Measurements from ENCODE around the gene CELSR3.

CELSR3 gene

GRCh38 chr3:48655606-48656005 is 7.1 kb downstream of the CELSR3 start:
- H3K36me3 Mint-ChIP-seq (ENCODE audit: low read depth), result peaks cover 6% of the 10 kb centered on the region
- H3K27me3 Mint-ChIP-seq (ENCODE audit: low read depth), result peaks cover 23% of the 10 kb centered on the region
- no peak overlapping the region for H3K27ac Mint-ChIP-seq
- H3K9me3 Mint-ChIP-seq, result peaks cover 3% of the 10 kb centered on the region
- TF ChIP-seq CTCF (IDR thresholded peaks at IDR 0.05; ENCODE audit: unreplicated experiment in 3 of 3), result no peak
- peak overlapping the region; percentile 43 to 78 (median 65) for H3K4me3 Mint-ChIP-seq
- no peaks in the 10 kb centered on the region for H3K4me1 Mint-ChIP-seq

DNA sequence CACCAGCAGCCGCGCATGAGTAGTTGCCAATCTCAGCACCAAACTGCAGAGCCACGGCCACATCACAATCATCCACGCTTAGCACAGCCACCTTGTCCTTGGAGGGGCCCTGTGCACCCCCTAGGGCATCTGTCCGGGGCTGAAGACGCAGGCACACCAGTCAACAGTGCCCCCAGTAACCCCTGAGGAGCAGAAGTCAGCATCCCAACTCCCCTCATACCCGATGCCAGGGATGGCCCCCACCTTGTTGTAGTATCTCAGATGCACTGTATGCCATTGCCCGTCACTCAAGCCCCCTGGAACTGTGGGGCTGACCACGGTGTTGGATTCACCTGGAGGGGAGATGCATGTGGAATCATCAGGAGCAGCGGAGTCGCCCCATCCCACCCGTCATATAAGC is 7.6 kb downstream of the CELSR3 start:
- no peak for TF ChIP-seq CTCF (IDR thresholded peaks at IDR 0.05; ENCODE audit: unreplicated experiment in 3 of 3)
- Mint-ChIP-seq H3K4me3 (peak overlapping the region; percentile 43 to 78 (median 65)), H3K4me1 (no peaks in the 10 kb centered on the region), H3K9me3 (peaks cover 3% of the 10 kb centered on the region), H3K27me3 (ENCODE audit: low read depth) (peaks cover 23% of the 10 kb centered on the region), H3K36me3 (ENCODE audit: low read depth) (peaks cover 6% of the 10 kb centered on the region), H3K27ac (no peak overlapping the region)

GRCh38 chr3:48652923-48653715 is 9.6 kb downstream of the CELSR3 start:
- H3K4me1 Mint-ChIP-seq, result no peaks in the 10 kb centered on the region
- H3K27ac Mint-ChIP-seq, result no peak overlapping the region
- peak overlapping the region in 2 of 3 experiments; percentile 22 to 36 for H3K4me3 Mint-ChIP-seq
- TF ChIP-seq CTCF (IDR thresholded peaks at IDR 0.05; ENCODE audit: unreplicated experiment in 3 of 3), result no peak
- H3K27me3 Mint-ChIP-seq (ENCODE audit: low read depth), result peaks cover 22% of the 10 kb centered on the region
- no peaks in the 10 kb centered on the region for H3K9me3 Mint-ChIP-seq
- peaks cover 3% of the 10 kb centered on the region for H3K36me3 Mint-ChIP-seq (ENCODE audit: low read depth)

- H3K27me3 Mint-ChIP-seq (ENCODE audit: low read depth), result peaks cover 17% of the 10 kb centered on the region
- no peak overlapping the region for H3K4me3 Mint-ChIP-seq
These were observed 10.9 kb downstream of the CELSR3 start for GRCh38 chr3:48651771-48652170.

DNA sequence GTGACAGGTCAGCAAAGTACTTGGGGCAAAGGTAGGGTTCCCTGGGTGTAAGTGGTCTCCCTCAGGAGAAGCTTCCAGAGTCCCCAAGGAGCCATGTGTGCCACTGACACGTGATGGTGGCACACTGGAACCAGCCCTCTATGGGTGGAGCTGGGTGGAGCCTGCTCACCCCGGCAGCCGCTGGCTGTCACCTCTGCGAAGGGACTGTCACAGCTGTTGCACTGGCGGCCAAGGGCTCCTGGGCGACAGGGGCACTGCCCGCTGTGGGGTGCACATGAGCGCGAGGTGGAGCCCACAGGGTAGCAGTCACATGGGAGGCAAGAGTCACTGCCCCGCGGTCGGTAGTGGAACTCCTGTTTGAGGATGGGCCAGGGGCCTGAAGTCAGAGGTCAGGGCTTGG is 12.0 kb downstream of the CELSR3 start:
- H3K4me1 Mint-ChIP-seq, result no peaks in the 10 kb centered on the region
- TF ChIP-seq CTCF (IDR thresholded peaks at IDR 0.05; ENCODE audit: unreplicated experiment in 3 of 3), result no peak
- peaks cover 3% of the 10 kb centered on the region for H3K36me3 Mint-ChIP-seq (ENCODE audit: low read depth)
- no peak overlapping the region for H3K4me3 Mint-ChIP-seq
- H3K27ac Mint-ChIP-seq, result no peak overlapping the region
- H3K9me3 Mint-ChIP-seq, result no peaks in the 10 kb centered on the region
- H3K27me3 Mint-ChIP-seq (ENCODE audit: low read depth), result peaks cover 17% of the 10 kb centered on the region

More at GRCh38 chr3:48651771-48652170, 10.9 kb downstream of the CELSR3 start:
- no peaks in the 10 kb centered on the region for H3K9me3 Mint-ChIP-seq
- no peak overlapping the region for H3K27ac Mint-ChIP-seq
- no peak for TF ChIP-seq CTCF (IDR thresholded peaks at IDR 0.05; ENCODE audit: unreplicated experiment in 3 of 3)
- no peaks in the 10 kb centered on the region for H3K4me1 Mint-ChIP-seq
- H3K36me3 Mint-ChIP-seq (ENCODE audit: low read depth), result peaks cover 3% of the 10 kb centered on the region

All from nephron (organoid).